Upper lobe of right lung (tissue), 1 donor: ENCODE measurements around the gene RRH. TPM values are rescaled to one million over a fixed set of nuclear protein-coding genes. Genes with fewer than 3 reads are reported as not detected.
"Not testable (repeated sequence)": the region's sequence is repeated elsewhere in the genome, so short reads cannot be mapped to it uniquely, and the experiment has no call there.

Experiments used
- ATAC-seq: fragments of 200-7000 bp; cut with Tn5 transposase; one replicate; pipeline ENCODE4 v1.9.1; 2020; ENCODE audit warnings: mild to moderate bottlenecking, moderate library complexity
- DNase-seq: peaks from one replicate; pipeline ENCODE4 v3.0.0-alpha.2; 2020
- H3K27ac ChIP-seq: fragments of 200-600 bp; one replicate; pipeline ENCODE4 v1.8.0; 2022
- H3K27me3 ChIP-seq: fragments of 200-600 bp; one replicate; pipeline ENCODE4 v1.8.0; 2022; ENCODE audit warnings: mild to moderate bottlenecking
- H3K36me3 ChIP-seq: fragments of 200-600 bp; one replicate; pipeline ENCODE4 v1.8.0; 2022
- H3K4me1 ChIP-seq: fragments of 200-600 bp; one replicate; pipeline ENCODE4 v1.8.0; 2022
- H3K4me3 ChIP-seq: fragments of 200-600 bp; one replicate; pipeline ENCODE4 v1.8.0; 2022; ENCODE audit warnings: mild to moderate bottlenecking
- H3K9me3 ChIP-seq: fragments of 200-600 bp; one replicate; pipeline ENCODE4 v1.8.0; 2022
- CTCF ChIP-seq: fragments of 200-600 bp; IDR thresholded peaks from one replicate; pipeline ENCODE4 v1.8.0; 2022; ENCODE audit warnings: antibody characterized with exemption
- intact Hi-C: fragments of 100-400 bp; cut with DNase I; formaldehyde crosslinking; loops from one replicate; pipeline ENCODE4 v1.11.0; 2022
- long read RNA-seq: library from polyadenylated mRNA; unstranded; transcript quantifications from one replicate; pipeline ENCODE4 v2.0.0, GENCODE V29; 2021
- total RNA-seq: library from RNA; stranded (reverse); fragmentation: NEBNext Ultra II Directional; extraction: Animal tissue kit (Norgen Biotek cat#: 25700); gene quantifications from one replicate; pipeline ENCODE4 v1.2.1, GENCODE V29; 2021
- donor health status: DM: no; HTN: yes; CAD: no; lungs with severe emphysema.

The RRH gene
- not detected for total RNA-seq
- long read RNA-seq = 0 reads

- no peaks in the 10 kb centered on the region for H3K4me1 ChIP-seq
- no peaks in the 10 kb centered on the region for H3K27me3 ChIP-seq
- DNase-seq (no peak), ATAC-seq (no peak)
- no peak within 1 kb of the TSS for H3K4me3 ChIP-seq
- H3K36me3 ChIP-seq = peaks cover 24% of the 10 kb centered on the region
- no peak for TF ChIP-seq CTCF
- no peak within 1 kb of the TSS for H3K27ac ChIP-seq
- intact Hi-C loops = no loop called here
- H3K9me3 ChIP-seq = no peaks in the 10 kb centered on the region
Measured at GRCh38 chr4:109827672-109828071, at the start of gene RRH. Gene RRH (plus strand): TSS chr4:109827972. CDS start chr4:109828028, 56 bp downstream.

- H3K4me1 ChIP-seq, H3K27ac ChIP-seq, ATAC-seq, DNase-seq, H3K4me3 ChIP-seq, H3K36me3 ChIP-seq, H3K9me3 ChIP-seq, H3K27me3 ChIP-seq, intact Hi-C loops: not testable (repeated sequence)
Measured at GRCh38 chr4:109782092-109782491, 45.7 kb upstream of the RRH start.

- no peak overlapping the region for H3K27ac ChIP-seq
- no peak for TF ChIP-seq CTCF
- no peaks in the 10 kb centered on the region for H3K36me3 ChIP-seq
- H3K9me3 ChIP-seq = no peaks in the 10 kb centered on the region
- no peak for ATAC-seq
- no peak for DNase-seq
- intact Hi-C loops = no loop called here
- no peaks in the 10 kb centered on the region for H3K4me1 ChIP-seq
- no peak overlapping the region for H3K4me3 ChIP-seq
- no peaks in the 10 kb centered on the region for H3K27me3 ChIP-seq
Measured at GRCh38 chr4:109786846-109787245, 40.9 kb upstream of the RRH start.

GRCh38 chr4:109787807-109788206 lies 40.0 kb upstream of the RRH start:
- intact Hi-C loops = no loop called here
- H3K27ac ChIP-seq = no peak overlapping the region
- DNase-seq (no peak), ATAC-seq (no peak)
- no peaks in the 10 kb centered on the region for H3K27me3 ChIP-seq
- no peak overlapping the region for H3K4me3 ChIP-seq
- no peak for TF ChIP-seq CTCF
- no peaks in the 10 kb centered on the region for H3K9me3 ChIP-seq
- H3K4me1 ChIP-seq = no peaks in the 10 kb centered on the region
- no peaks in the 10 kb centered on the region for H3K36me3 ChIP-seq

GRCh38 chr4:109795059-109795458 lies 32.7 kb upstream of the RRH start:
- no peaks in the 10 kb centered on the region for H3K4me1 ChIP-seq
- intact Hi-C loops = no loop called here
- ATAC-seq (no peak), DNase-seq (no peak)
- H3K9me3 ChIP-seq = no peaks in the 10 kb centered on the region
- H3K27me3 ChIP-seq = no peaks in the 10 kb centered on the region
- no peaks in the 10 kb centered on the region for H3K36me3 ChIP-seq
- H3K27ac ChIP-seq = no peak overlapping the region
- no peak overlapping the region for H3K4me3 ChIP-seq
- TF ChIP-seq CTCF = no peak

GRCh38 chr4:109798866-109799265 lies 28.9 kb upstream of the RRH start:
- no peak for TF ChIP-seq CTCF
- Histone ChIP-seq H3K27me3 (no peaks in the 10 kb centered on the region), H3K4me1 (peaks cover 5% of the 10 kb centered on the region), H3K4me3 (no peak overlapping the region), H3K9me3 (no peaks in the 10 kb centered on the region), H3K27ac (no peak overlapping the region), H3K36me3 (no peaks in the 10 kb centered on the region)
- DNase-seq = no peak
- intact Hi-C loops = no loop called here
- no peak for ATAC-seq
